Breast epithelium (tissue), 4 donors: ENCODE data around the gene CTNNA3. TPM values are rescaled to one million over a fixed set of nuclear protein-coding genes. Genes with fewer than 3 reads are reported as not detected.

Experiments used
- DNase-seq, 2 donors: peaks; one replicate each; pipeline ENCODE4 v3.0.0-alpha.2; 2019; ENCODE audit warnings: low spot score in 2 of 2
- H3K27ac ChIP-seq, 2 donors: fragments of 200-600 bp; sonication (generic) in 1 of 2; one replicate each; pipeline ENCODE4 v1.5.1; 2016 to 2019; ENCODE audit warnings: mild to moderate bottlenecking in 1 of 2
- H3K27me3 ChIP-seq, 2 donors: fragments of 200-600 bp; sonication (generic) in 1 of 2; one replicate each; pipeline versions ENCODE4 v1.5.1 to v1.6.0; 2017 to 2019; ENCODE audit warnings: control low read depth in 1 of 2, mild to moderate bottlenecking in 1 of 2
- H3K36me3 ChIP-seq: fragments of 200-600 bp; one replicate; pipeline ENCODE4 v1.5.1; 2019
- H3K4me1 ChIP-seq, 2 donors: fragments of 200-600 bp; sonication (generic); one replicate each; pipeline ENCODE4 v1.5.1; 2016 to 2019; ENCODE audit warnings: control low read depth in 1 of 2
- H3K4me3 ChIP-seq, 3 donors: fragments of 200-600 bp; sonication (generic); 1 replicate in 2 of 3; 2 replicates in 1 of 3; pipeline ENCODE4 v1.5.1; 2016 to 2019; ENCODE audit warnings: mild to moderate bottlenecking in 3 of 3, moderate library complexity in 2 of 3
- H3K9me3 ChIP-seq, 2 donors: fragments of 200-600 bp; sonication (generic) in 1 of 2; one replicate each; pipeline ENCODE4 v1.5.1; 2016 to 2019; ENCODE audit warnings: control low read depth in 1 of 2
- CTCF ChIP-seq, 3 donors: fragments of 450-650 bp; IDR thresholded peaks; one replicate each; pipeline ENCODE4 v1.5.1; 2016 to 2017; ENCODE audit warnings: antibody characterized with exemption in 3 of 3, mild to moderate bottlenecking in 3 of 3, moderate library complexity in 3 of 3
- POLR2A ChIP-seq: fragments of 450-650 bp; IDR thresholded peaks from one replicate; pipeline ENCODE4 v1.6.1; 2016; ENCODE audit warnings: antibody characterized with exemption, mild to moderate bottlenecking, moderate library complexity
- POLR2AphosphoS5 ChIP-seq, 3 donors: sonication (generic); formaldehyde crosslinking; IDR thresholded peaks; one replicate each; pipeline ENCODE4 v1.6.1; 2017; ENCODE audit warnings: antibody characterized with exemption in 3 of 3
- intact Hi-C: fragments of 100-400 bp; cut with DNase I; formaldehyde crosslinking; loops from one replicate; pipeline ENCODE4 v1.15.1; 2023; ENCODE audit warnings: low total_unique reads
- total RNA-seq, 3 donors: library from RNA; depleted of rRNA; stranded (reverse); fragments of >200 nt; gene quantifications; one replicate each; pipeline ENCODE4 v1.1.0, GENCODE V29; 2016

CTNNA3 gene
- total RNA-seq, 3 donors from 2014 or later, result 0.33 to 1.1 (median 0.59) TPM

DNA sequence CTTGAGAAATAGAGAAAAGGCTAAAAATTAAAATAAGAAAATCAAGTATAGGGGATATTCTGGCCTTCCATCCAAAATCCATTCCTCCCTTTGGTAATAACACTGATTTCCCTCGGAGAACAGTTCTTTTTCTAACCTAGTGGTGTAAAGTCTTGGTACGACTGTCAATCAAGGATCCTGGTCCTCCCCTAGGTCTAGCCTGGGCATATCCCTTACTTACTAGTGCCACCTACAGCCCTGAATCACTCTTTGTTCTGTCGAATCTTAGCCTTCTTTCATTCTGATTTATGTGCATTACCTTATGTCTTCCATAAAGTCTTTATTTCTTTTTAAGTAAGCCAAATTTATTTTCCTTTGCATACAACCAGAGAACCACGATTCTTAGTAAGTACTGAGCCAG, 1068.8 kb downstream of the CTNNA3 start:
- H3K4me1 ChIP-seq, result no peaks in the 10 kb centered on the region
- no peak for TF ChIP-seq POLR2A
- no peak for TF ChIP-seq POLR2AphosphoS5 (IDR thresholded peaks at IDR 0.05)
- TF ChIP-seq CTCF (IDR thresholded peaks at IDR 0.05), result no peak

DNA sequence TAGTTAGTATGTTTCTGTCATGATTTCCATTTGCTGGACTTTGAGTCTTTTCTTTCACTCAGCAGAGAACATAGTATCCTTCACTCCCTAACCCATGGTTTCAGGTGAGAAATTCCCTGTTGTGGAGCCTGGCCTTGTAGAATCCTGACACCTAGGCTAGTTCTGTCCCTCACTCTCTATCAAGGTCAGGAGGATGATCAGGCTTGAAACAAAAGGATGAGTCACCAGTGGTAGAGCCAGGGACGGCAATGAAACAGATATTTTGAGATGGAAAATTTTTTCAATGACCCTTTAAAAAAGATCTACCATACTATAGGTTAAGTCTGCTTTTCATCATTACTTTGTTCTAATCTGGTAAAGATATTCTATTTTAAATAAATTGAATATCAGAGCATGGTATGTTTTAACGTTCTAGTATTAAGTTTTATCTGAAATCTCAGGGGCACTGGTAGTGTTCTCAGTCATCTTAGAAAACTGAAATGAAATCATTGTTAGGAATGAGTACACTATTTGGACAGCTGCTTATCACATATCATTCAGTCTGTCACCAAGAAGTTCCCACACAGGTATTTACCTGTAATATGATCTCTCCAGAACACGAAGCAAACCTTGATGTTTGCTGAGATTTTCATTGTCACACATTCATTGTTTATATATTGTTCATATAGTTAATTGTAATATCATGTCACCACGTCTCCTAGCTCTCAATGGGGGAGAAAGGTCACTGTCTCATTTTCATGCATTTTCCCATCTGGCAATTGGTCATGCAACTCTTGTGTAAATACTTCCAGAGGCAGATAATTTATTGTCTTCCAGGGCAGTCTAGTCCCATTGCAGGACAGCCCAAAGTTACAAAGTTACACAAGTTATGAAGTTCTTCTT, 1070.0 kb downstream of the CTNNA3 start:
- no peaks in the 10 kb centered on the region for H3K36me3 ChIP-seq
- no peaks in the 10 kb centered on the region for H3K27me3 ChIP-seq
- H3K4me1 ChIP-seq, result no peaks in the 10 kb centered on the region
- no peaks in the 10 kb centered on the region for H3K9me3 ChIP-seq
- TF ChIP-seq POLR2AphosphoS5 (IDR thresholded peaks at IDR 0.05), result no peak
- TF ChIP-seq CTCF (IDR thresholded peaks at IDR 0.05), result no peak
- TF ChIP-seq POLR2A, result no peak
- H3K27ac ChIP-seq, result no peak overlapping the region
- no peak overlapping the region for H3K4me3 ChIP-seq
- DNase-seq, result no peak
- intact Hi-C loops, result no loop called here

More for the DNA sequence above, 1068.8 kb downstream of the CTNNA3 start:
- H3K27me3 ChIP-seq, result no peaks in the 10 kb centered on the region
- H3K4me3 ChIP-seq, result no peak overlapping the region
- H3K36me3 ChIP-seq, result no peaks in the 10 kb centered on the region
- intact Hi-C loops, result no loop called here
- no peak for DNase-seq
- H3K9me3 ChIP-seq, result no peaks in the 10 kb centered on the region
- no peak overlapping the region for H3K27ac ChIP-seq

- intact Hi-C loops, result no loop called here
- H3K4me1 ChIP-seq, result no peaks in the 10 kb centered on the region
- H3K27ac ChIP-seq, result no peak overlapping the region
- H3K36me3 ChIP-seq, result no peaks in the 10 kb centered on the region
- DNase-seq, result no peak
- no peaks in the 10 kb centered on the region for H3K9me3 ChIP-seq
- no peak overlapping the region for H3K4me3 ChIP-seq
- H3K27me3 ChIP-seq, result no peaks in the 10 kb centered on the region
- TF ChIP-seq CTCF (IDR thresholded peaks at IDR 0.05) (no peak), POLR2A (no peak), POLR2AphosphoS5 (IDR thresholded peaks at IDR 0.05) (no peak)
These were observed 1073.9 kb downstream of the CTNNA3 start for GRCh38 chr10:66622050-66622449.

DNA sequence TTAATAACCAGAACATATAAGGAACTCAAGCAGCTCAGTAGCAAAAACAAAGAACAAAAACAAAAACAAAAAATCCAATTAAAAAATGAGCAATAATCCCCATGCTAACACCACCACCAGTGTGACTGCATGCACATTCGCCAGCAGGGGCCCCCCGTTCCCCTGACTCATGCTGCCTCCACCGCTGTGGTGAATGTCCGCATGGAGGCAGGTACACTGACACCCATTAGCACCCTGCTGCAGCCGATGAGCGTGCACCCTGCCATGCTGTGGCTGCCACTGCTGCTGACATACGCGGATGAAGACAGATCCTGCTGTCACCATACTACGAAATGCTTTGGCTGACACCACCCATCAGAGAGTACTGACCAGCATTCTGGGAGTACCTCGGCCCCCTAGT, 1091.8 kb downstream of the CTNNA3 start:
- intact Hi-C loops, result no loop called here
- no peaks in the 10 kb centered on the region for H3K36me3 ChIP-seq
- peaks cover 0 to 25% of the 10 kb centered on the region in 2 donors for H3K9me3 ChIP-seq
- no peaks in the 10 kb centered on the region for H3K4me1 ChIP-seq
- no peak for DNase-seq
- H3K27ac ChIP-seq, result no peak overlapping the region
- TF ChIP-seq CTCF (IDR thresholded peaks at IDR 0.05) (no peak), POLR2A (no peak), POLR2AphosphoS5 (IDR thresholded peaks at IDR 0.05) (no peak)
- no peak overlapping the region for H3K4me3 ChIP-seq
- H3K27me3 ChIP-seq, result no peaks in the 10 kb centered on the region

- H3K4me3 ChIP-seq, result no peak overlapping the region
- H3K27ac ChIP-seq, result no peak overlapping the region
- peaks cover 0 to 8% of the 10 kb centered on the region in 2 donors for H3K9me3 ChIP-seq
- H3K27me3 ChIP-seq, result no peaks in the 10 kb centered on the region
- DNase-seq, result no peak
- TF ChIP-seq POLR2A (no peak), POLR2AphosphoS5 (IDR thresholded peaks at IDR 0.05) (no peak), CTCF (IDR thresholded peaks at IDR 0.05) (no peak)
- H3K36me3 ChIP-seq, result no peaks in the 10 kb centered on the region
- intact Hi-C loops, result no loop called here
- no peaks in the 10 kb centered on the region for H3K4me1 ChIP-seq
These were observed 1104.1 kb downstream of the CTNNA3 start for GRCh38 chr10:66591865-66592264.
